ENCODE results near the gene ACOT12. TPM values are rescaled to one million over a fixed set of nuclear protein-coding genes. Genes with fewer than 3 reads are reported as not detected.

ACOT12 gene
- total and polyA plus RNA-seq, 2 donors (not counting 1 experiment from before 2014, with no cell fraction given) = 0.06 TPM; not detected in 1

GRCh38 chr5:81292130-81292529 lies 101.8 kb downstream of the ACOT12 start:
- no peaks in the 10 kb centered on the region for H3K27me3 ChIP-seq (replicated peaks in 1 of 4; ENCODE audit: control extremely low read depth in 1 of 4, control insufficient read depth in 3 of 4, insufficient read depth in 4 of 4, low read length in 3 of 4)
- H3K79me2 ChIP-seq (ENCODE audit: control insufficient read depth, insufficient read depth, low read length) = peaks cover 48% of the 10 kb centered on the region
- peak overlapping the region; percentile 3 for H3K9ac ChIP-seq (ENCODE audit: low read length)
- peaks cover 4 to 7% of the 10 kb centered on the region in 2 donors for H3K4me1 ChIP-seq (ENCODE audit: control insufficient read depth in 2 of 2, insufficient read depth in 2 of 2, low read length in 2 of 2)
- peaks cover 3 to 25% (median 19%) of the 10 kb centered on the region in 3 donors for H3K9me3 ChIP-seq (ENCODE audit: control extremely low read depth in 1 of 3, control insufficient read depth in 2 of 3, insufficient read depth in 1 of 3, low read length in 2 of 3)
- H3K27ac ChIP-seq (ENCODE audit: low read length in 2 of 2) = peak overlapping the region in 1 of 2 donors; percentile 46
- no peak for ATAC-seq (ENCODE audit: low read depth)
- no peak overlapping the region for H3K4me2 ChIP-seq (replicated peaks; ENCODE audit: low read depth, low read length, poor library complexity, severe bottlenecking)
- H4K20me1 ChIP-seq (ENCODE audit: control insufficient read depth, insufficient read depth, low read length, poor library complexity, severe bottlenecking) = no peaks in the 10 kb centered on the region
- intact Hi-C loops (cut with micrococcal nuclease) = loop anchor here (10.0 kb wide), 1 partner anchor 607 kb away; no protein-coding TSS in a partner anchor
- no peak overlapping the region for H2AFZ ChIP-seq (ENCODE audit: insufficient read depth, low read depth, low read length, poor library complexity, severe bottlenecking)
- no peaks in the 10 kb centered on the region for H3K36me3 ChIP-seq (replicated peaks in 1 of 2; ENCODE audit: control extremely low read depth in 1 of 2, control insufficient read depth in 1 of 2, extremely low read depth in 1 of 2, insufficient read depth in 2 of 2, low read length in 1 of 2)
- H3K4me3 ChIP-seq (ENCODE audit: control extremely low read depth in 1 of 5, extremely low read depth in 1 of 5, insufficient read depth in 1 of 5, low read depth in 2 of 5, low read length in 4 of 5) = no peak overlapping the region
- peaks cover 22% of the 10 kb centered on the region for H3K4me1 Mint-ChIP-seq
- ChIA-PET CTCF (interaction anchor here (1.0 to 1.2 kb wide), 2 partner anchors 10 to 11 kb away, joined by 3 read pairs; no protein-coding TSS in a partner anchor), POLR2A (no interaction called here)
- no peak overlapping the region for H3K27ac Mint-ChIP-seq
- no peaks in the 10 kb centered on the region for H3K27me3 Mint-ChIP-seq
- peaks cover 18% of the 10 kb centered on the region for H3K9me3 Mint-ChIP-seq (ENCODE audit: insufficient read depth)
- no peak for DNase-seq
- WGBS (ENCODE audit: insufficient coverage) = 0% methylated on average over 1 of the region's 2 CpGs
- no peak overlapping the region for H3K4me3 Mint-ChIP-seq
- TF ChIP-seq CTCF (IDR thresholded peaks at IDR 0.05) (no peak), EZH2 (IDR thresholded peaks at IDR 0.05; ENCODE audit: borderline replicate concordance, insufficient read depth, low read depth, low read length, poor library complexity, severe bottlenecking) (no peak)

- Histone ChIP-seq H3K4me1 (ENCODE audit: control insufficient read depth in 2 of 2, insufficient read depth in 2 of 2, low read length in 2 of 2) (peaks cover 4 to 7% of the 10 kb centered on the region in 2 donors), H3K27me3 (replicated peaks in 1 of 4; ENCODE audit: control extremely low read depth in 1 of 4, control insufficient read depth in 3 of 4, insufficient read depth in 4 of 4, low read length in 3 of 4) (no peaks in the 10 kb centered on the region), H4K20me1 (ENCODE audit: control insufficient read depth, insufficient read depth, low read length, poor library complexity, severe bottlenecking) (no peaks in the 10 kb centered on the region), H3K36me3 (replicated peaks in 1 of 2; ENCODE audit: control extremely low read depth in 1 of 2, control insufficient read depth in 1 of 2, extremely low read depth in 1 of 2, insufficient read depth in 2 of 2, low read length in 1 of 2) (no peaks in the 10 kb centered on the region), H3K27ac (ENCODE audit: low read length in 2 of 2) (no peak overlapping the region), H3K79me2 (ENCODE audit: control insufficient read depth, insufficient read depth, low read length) (peaks cover 50% of the 10 kb centered on the region), H3K4me3 (ENCODE audit: control extremely low read depth in 1 of 5, extremely low read depth in 1 of 5, insufficient read depth in 1 of 5, low read depth in 2 of 5, low read length in 4 of 5) (no peak overlapping the region), H2AFZ (ENCODE audit: insufficient read depth, low read depth, low read length, poor library complexity, severe bottlenecking) (no peak overlapping the region), H3K4me2 (replicated peaks; ENCODE audit: low read depth, low read length, poor library complexity, severe bottlenecking) (no peak overlapping the region), H3K9me3 (ENCODE audit: control extremely low read depth in 1 of 3, control insufficient read depth in 2 of 3, insufficient read depth in 1 of 3, low read length in 2 of 3) (peaks cover 3 to 25% (median 19%) of the 10 kb centered on the region in 3 donors), H3K9ac (ENCODE audit: low read length) (no peak overlapping the region)
- DNase-seq = no peak
- TF ChIP-seq CTCF (IDR thresholded peaks at IDR 0.05) = no peak
- no peak for TF ChIP-seq EZH2 (IDR thresholded peaks at IDR 0.05; ENCODE audit: borderline replicate concordance, insufficient read depth, low read depth, low read length, poor library complexity, severe bottlenecking)
- Mint-ChIP-seq H3K4me1 (peaks cover 27% of the 10 kb centered on the region), H3K27me3 (no peaks in the 10 kb centered on the region), H3K27ac (no peak overlapping the region), H3K4me3 (no peak overlapping the region), H3K9me3 (ENCODE audit: insufficient read depth) (peaks cover 18% of the 10 kb centered on the region)
- ATAC-seq (ENCODE audit: low read depth) = no peak
- POLR2A ChIA-PET = no interaction called here
- WGBS (ENCODE audit: insufficient coverage) = no CpG with 5 or more reads among the region's 1 CpG
- CTCF ChIA-PET = interaction anchor here (0.6 to 2.3 kb wide), 2 partner anchors 9 to 12 kb away, joined by 4 to 9 read pairs; no protein-coding TSS in a partner anchor
- intact Hi-C loops (cut with micrococcal nuclease) = loop anchor here (10.0 kb wide), 1 partner anchor 605 kb away; no protein-coding TSS in a partner anchor
Measured at GRCh38 chr5:81290146-81290545, 103.8 kb downstream of the ACOT12 start.
